HG03066 (cell line): ENCODE data around the gene B3GAT2.

ENCODE experiments used
- ATAC-seq: cut with Tn5 transposase; IDR thresholded peaks from one replicate; pipeline ENCODE4 v1.9.1; 2021; ENCODE audit warnings: low read depth; ENCODE audit not compliant: unreplicated experiment

B3GAT2 gene

DNA sequence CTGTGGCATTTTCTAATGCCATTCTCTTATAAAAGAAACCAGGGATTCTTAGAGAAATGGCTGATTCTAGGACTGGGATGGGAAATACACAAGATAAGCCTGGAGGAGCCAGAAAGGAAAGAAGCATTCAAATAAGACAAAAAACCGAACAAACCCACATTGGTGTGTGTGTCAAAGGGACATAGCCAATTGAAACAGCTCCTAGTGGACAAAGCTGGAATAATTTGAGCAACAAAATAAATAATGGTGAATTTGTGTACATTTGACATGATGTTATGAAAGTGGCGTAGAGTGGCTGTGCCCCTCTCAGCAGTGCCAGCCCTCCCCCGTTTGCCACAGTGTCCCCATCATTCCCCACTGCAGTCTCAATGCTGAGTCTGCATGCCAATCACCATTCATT, 55.5 kb downstream of the B3GAT2 start:
- ATAC-seq: no peak

DNA sequence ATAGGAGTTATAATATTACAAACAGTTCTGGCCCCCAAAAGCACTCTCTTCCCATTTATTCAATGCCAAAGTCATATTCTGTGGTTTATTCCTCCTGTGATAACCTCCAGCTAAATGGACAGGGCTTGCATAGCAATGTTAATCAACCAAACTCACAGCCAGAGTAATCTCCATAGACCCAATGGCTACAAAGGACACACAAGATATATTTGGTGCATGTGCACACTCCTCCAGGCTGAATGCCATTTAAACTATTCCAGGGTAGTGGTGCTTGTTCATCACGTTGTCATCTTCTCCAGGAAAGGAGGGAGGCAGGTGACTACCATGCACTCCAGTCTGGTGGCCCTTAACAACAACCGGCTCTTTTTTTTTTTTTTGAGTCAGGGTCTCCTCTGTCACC, 56.8 kb downstream of the B3GAT2 start:
- ATAC-seq: no peak

- ATAC-seq: no peak
Measured at GRCh38 chr6:70894001-70894400, 62.9 kb downstream of the B3GAT2 start.

DNA sequence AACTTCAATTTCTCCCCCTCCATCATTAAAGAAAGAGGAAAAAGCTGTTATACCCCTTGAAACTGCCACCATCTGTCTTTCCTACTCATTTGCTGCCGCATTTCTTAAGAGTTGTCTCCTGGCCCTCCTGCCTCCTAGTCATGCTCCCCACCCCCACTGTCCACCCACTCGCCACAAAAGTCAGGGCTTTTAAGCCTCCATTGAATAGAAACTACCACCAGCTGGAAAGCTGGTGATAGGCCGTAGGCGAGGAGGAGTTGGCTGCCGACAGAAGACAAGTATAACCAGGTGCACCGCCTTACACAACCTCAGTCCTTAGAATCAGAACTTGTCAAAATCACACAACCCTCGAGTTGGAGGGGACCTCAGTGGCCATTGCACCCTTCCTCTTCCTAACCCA, 67.6 kb downstream of the B3GAT2 start:
- ATAC-seq: no peak

DNA sequence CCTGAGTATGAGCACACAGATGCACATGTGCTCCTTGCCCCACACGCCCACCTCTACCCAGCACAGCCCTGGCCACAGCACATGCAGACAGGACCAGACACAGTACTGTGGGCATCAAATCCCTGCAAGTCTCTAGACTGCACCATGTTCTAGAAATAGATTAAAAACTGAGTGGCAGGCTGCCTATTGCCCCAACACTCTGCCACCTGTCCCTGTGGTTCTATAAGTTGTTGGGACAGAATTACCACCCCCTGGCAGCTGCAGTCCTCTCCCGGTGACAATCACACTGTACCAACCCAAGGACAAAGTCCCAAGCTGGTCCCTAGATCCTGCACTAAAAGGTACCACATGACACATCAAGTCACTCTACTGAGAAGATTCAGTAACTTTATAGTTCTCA, 70.2 kb downstream of the B3GAT2 start:
- no peak for ATAC-seq

DNA sequence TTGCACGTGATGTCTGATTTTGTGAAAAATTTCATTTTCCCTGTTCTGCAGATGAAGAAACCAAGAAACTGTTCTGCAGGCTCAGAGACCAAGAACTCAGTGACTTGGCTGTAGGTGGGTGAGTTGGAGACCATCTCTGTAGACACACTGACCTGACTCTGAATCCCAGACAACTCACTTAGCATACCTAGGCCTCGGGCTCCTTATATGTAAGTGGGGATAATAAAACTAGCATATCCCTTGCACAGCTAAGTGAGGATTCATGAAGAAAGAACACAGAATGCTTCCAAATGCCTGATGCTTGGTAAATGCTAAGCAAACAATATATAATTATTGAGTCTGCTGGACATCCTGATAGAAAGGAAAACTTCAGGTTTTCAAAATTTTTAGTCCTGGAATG, 70.8 kb downstream of the B3GAT2 start:
- ATAC-seq: no peak

DNA sequence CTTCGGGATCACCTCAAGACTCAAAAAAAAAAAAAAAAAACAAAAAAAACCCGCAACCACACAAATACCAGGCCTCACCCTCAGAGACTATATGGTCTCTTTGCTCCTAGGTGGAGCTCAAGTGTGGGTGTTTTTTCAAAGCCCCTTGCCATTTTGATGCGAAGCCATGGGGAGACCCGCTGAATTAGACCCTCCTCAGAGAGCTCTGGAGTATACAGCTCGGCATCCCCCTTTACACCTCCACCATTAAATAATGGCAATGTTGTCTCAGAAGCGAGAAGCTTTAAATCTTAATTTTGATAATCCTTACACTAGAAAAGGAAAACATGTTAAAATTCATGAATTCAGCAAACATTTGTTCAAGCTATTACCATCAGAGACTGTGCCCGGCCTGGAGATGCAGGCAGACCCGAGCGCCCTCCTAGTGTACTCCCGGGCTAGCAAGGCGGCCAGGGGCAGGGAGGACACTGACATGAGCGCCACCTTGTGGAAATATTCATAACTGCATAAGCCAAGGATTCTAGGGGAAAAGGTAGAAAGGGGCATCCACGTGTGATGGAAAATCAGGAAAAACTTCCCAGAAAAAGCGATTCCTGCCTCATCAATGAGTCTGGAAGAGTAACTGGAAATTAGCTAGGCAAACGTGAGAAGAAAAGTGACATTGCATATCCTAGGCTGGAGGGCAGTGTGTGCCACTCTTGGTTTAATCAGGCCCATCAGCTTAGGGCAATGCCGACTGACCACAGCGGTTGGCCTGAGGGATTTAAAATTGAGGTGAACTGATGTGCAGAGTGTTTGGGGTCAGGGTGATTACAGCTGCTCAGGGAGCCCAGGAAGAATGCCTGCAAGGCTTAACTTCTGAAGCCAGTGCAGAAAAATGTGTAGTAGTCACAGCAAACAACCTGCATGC, 72.5 kb downstream of the B3GAT2 start:
- ATAC-seq: peak; percentile 88

DNA sequence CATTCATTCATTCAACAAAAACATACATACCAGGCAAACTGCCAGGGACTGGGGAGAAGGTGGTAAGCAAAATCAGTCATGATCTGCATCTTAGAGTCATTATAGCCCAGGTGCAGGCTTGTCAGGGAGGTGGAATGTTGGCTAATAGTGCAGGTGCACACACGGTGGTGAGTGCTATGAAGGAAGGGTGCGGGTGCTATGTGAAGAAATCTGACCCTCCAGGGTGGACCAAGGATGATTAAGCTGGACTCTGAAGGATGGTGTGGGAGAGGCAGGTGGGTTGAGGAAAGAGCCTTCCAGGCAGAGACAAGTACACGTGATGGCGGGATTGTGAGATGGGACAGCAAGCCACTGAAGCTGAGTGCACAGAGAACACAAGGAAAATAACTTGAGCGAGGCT, 77.4 kb downstream of the B3GAT2 start:
- ATAC-seq: no peak

- no peak for ATAC-seq
Measured at GRCh38 chr6:70874181-70874913, 82.5 kb downstream of the B3GAT2 start.

- no peak for ATAC-seq
Measured at GRCh38 chr6:70872469-70872868, 84.4 kb downstream of the B3GAT2 start.

DNA sequence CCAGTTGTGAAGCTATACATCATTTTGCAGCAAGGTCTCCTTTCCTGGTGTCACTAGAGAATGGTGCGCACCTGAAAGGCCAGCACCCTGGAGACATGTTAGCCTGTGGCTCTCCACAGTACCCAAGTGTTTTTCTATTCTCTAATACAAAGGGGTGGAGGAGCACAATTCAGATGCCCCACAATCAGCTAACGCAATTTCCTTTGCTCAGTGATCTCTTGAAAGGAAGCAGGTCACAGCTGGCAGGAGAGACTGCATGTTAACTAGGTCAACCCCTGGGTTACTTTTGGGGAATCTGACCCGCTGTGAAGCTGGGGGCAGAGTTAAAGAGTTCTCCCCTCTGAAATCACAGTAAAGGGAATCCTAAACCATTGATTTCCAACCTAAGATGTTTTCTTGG, 92.5 kb downstream of the B3GAT2 start:
- ATAC-seq: no peak

- ATAC-seq: no peak
Measured at GRCh38 chr6:70863343-70863742, 93.5 kb downstream of the B3GAT2 start.

DNA sequence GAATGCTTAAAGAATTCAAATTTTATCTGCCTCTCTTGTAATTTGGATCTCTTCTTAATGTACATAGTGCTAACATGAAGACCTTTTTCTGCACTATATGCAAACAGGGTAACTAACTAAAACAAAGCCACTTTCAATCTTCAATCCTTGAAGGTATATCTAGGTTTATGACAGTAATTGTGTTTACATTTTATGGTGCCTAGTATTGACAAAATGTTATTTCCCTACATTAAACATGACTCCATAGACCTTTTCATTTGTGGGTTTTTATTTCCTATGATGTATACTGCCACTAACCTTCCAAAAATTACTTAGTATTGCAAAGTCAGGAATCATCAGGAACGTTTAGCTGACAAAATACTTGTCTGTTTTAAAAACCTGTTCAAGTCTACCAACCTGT, 95.9 kb downstream of the B3GAT2 start:
- ATAC-seq: no peak

GRCh38 chr6:70860045-70860444, 96.8 kb downstream of the B3GAT2 start:
- ATAC-seq: no peak

- ATAC-seq: peak; percentile 100
Measured at GRCh38 chr6:70857387-70858077, 99.3 kb downstream of the B3GAT2 start.

GRCh38 chr6:70852667-70853246, 104.1 kb downstream of the B3GAT2 start:
- no peak for ATAC-seq

DNA sequence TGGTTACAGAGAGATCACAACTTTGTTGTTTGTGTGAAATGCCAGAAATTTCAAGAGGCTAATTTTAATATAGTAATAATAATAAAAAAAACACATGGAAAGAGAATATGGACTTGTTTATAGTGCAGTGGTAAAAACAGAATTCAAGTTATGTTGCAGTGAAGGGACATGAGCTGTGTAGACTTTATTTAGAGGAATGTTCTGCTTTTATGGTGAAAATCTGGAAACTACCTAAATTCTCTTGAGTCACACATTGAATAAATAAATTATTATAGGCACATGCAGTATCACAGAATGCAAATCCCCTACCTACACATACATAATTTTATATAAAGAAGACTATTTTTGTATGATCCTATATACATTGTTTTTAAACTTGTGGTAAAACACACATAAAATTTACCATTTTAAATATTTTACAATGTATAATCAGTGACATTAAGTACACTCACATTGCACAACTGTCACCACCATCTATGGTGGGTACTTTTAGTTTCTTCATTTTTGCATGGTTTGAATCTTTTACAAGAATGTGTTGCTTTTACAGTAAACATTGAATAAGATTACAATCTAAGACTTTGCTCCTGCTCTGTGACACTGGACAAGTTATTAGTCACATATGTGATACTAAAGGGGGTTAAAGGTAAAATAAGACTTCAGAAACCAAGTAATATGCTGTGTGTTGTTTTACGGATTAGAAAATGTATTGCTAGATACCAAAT, 107.4 kb downstream of the B3GAT2 start:
- no peak for ATAC-seq

GRCh38 chr6:70847106-70848084, 109.5 kb downstream of the B3GAT2 start:
- no peak for ATAC-seq

- no peak for ATAC-seq
Measured at GRCh38 chr6:70846207-70846835, 110.5 kb downstream of the B3GAT2 start.
